ENCODE measurements around the gene BNC1.
"Not testable (repeated sequence)": the region's sequence is repeated elsewhere in the genome, so short reads cannot be mapped to it uniquely, and the experiment has no call there.

BNC1 gene

GRCh38 chr15:83248151-83249029, 36.1 kb downstream of the BNC1 start:
- DNase-seq (ENCODE audit: extremely low read depth, low read depth): peak; percentile 42
- peak; percentile 77 for TF ChIP-seq CTCF (IDR thresholded peaks at IDR 0.05; ENCODE audit: low read depth, low read length)

GRCh38 chr15:83243634-83244033, 40.8 kb downstream of the BNC1 start:
- DNase-seq (ENCODE audit: extremely low read depth, low read depth): no peak
- no peak for TF ChIP-seq CTCF (IDR thresholded peaks at IDR 0.05; ENCODE audit: low read depth, low read length)

- TF ChIP-seq CTCF (IDR thresholded peaks at IDR 0.05; ENCODE audit: low read depth, low read length): no peak
Measured at GRCh38 chr15:83230242-83230641, 54.2 kb downstream of the BNC1 start.

GRCh38 chr15:83225449-83225848, 59.0 kb downstream of the BNC1 start:
- TF ChIP-seq CTCF (IDR thresholded peaks at IDR 0.05; ENCODE audit: low read depth, low read length): no peak
- DNase-seq (ENCODE audit: extremely low read depth, low read depth): no peak

More at GRCh38 chr15:83230242-83230641, 54.2 kb downstream of the BNC1 start:
- no peak for DNase-seq (ENCODE audit: extremely low read depth, low read depth)

GRCh38 chr15:83221781-83222180, 62.7 kb downstream of the BNC1 start:
- DNase-seq (ENCODE audit: extremely low read depth, low read depth): not testable (repeated sequence)

GRCh38 chr15:83219026-83219425, 65.4 kb downstream of the BNC1 start:
- no peak for DNase-seq (ENCODE audit: extremely low read depth, low read depth)
- no peak for TF ChIP-seq CTCF (IDR thresholded peaks at IDR 0.05; ENCODE audit: low read depth, low read length)

GRCh38 chr15:83215306-83215705, 69.2 kb downstream of the BNC1 start:
- no peak for TF ChIP-seq CTCF (IDR thresholded peaks at IDR 0.05; ENCODE audit: low read depth, low read length)

GRCh38 chr15:83210619-83211018, 73.8 kb downstream of the BNC1 start:
- TF ChIP-seq CTCF (IDR thresholded peaks at IDR 0.05; ENCODE audit: low read depth, low read length): no peak
- DNase-seq (ENCODE audit: extremely low read depth, low read depth): no peak

More at GRCh38 chr15:83215306-83215705, 69.2 kb downstream of the BNC1 start:
- DNase-seq (ENCODE audit: extremely low read depth, low read depth): no peak

Data from AG09319 (cell line).